ENCODE measurements around the gene CHCHD3.

DNA sequence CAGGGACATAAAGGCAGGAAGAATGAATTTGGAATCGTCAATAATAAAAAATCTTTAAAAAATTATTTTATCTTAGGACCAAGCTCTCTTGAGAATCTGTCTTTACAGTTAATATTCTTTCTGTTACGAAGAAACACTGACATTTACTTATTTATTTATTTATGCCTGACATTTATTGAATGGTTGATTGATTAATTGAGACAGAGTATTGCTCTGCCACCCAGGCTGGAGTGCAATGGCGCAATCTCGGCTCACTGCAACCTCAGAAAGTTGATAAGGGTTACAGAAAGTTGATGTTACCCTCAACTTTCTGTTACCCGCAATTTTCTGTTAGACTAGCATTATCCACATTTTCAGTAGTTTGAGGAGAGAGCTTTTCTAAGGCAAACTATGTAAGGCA, 70.1 kb downstream of the CHCHD3 start:
- TF ChIP-seq, protein P1, sequence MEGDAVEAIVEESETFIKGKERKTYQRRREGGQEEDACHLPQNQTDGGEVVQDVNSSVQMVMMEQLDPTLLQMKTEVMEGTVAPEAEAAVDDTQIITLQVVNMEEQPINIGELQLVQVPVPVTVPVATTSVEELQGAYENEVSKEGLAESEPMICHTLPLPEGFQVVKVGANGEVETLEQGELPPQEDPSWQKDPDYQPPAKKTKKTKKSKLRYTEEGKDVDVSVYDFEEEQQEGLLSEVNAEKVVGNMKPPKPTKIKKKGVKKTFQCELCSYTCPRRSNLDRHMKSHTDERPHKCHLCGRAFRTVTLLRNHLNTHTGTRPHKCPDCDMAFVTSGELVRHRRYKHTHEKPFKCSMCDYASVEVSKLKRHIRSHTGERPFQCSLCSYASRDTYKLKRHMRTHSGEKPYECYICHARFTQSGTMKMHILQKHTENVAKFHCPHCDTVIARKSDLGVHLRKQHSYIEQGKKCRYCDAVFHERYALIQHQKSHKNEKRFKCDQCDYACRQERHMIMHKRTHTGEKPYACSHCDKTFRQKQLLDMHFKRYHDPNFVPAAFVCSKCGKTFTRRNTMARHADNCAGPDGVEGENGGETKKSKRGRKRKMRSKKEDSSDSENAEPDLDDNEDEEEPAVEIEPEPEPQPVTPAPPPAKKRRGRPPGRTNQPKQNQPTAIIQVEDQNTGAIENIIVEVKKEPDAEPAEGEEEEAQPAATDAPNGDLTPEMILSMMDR (conservative IDR thresholded peaks at IDR 0.05; ENCODE audit: low read depth, low read length): no peak
- TF ChIP-seq EZH2 (IDR thresholded peaks at IDR 0.05; ENCODE audit: low read length, unreplicated experiment): no peak
- no peak for TF ChIP-seq EZH2phosphoT487 (IDR thresholded peaks at IDR 0.05; ENCODE audit: borderline replicate concordance, low read length)
